Islet of Langerhans (tissue), 1 donor: ENCODE measurements around the gene B4GALT4.
"Not testable (repeated sequence)": the region's sequence is repeated elsewhere in the genome, so short reads cannot be mapped to it uniquely, and the experiment has no call there.

Experiments
- FAIRE-seq: peaks from one replicate; lab custom pipeline; 2011; peaks lifted over from hg19 to GRCh38; lab: Jason Lieb, UNC

Gene B4GALT4

GRCh38 chr3:119240591-119241434 lies at the start of gene B4GALT4:
B4GALT4 (minus strand) TSS chr3:119240878; CDS start chr3:119230099, 10,779 bp downstream.
- FAIRE-seq, result no peak

- FAIRE-seq, result no peak
These were observed 48.7 kb upstream of the B4GALT4 start for GRCh38 chr3:119289404-119289770.

GRCh38 chr3:119288669-119289403 lies 48.2 kb upstream of the B4GALT4 start:
- FAIRE-seq, result no peak

GRCh38 chr3:119279584-119280243 lies 39.0 kb upstream of the B4GALT4 start:
- no peak for FAIRE-seq

- FAIRE-seq, result no peak
These were observed 38.5 kb upstream of the B4GALT4 start for GRCh38 chr3:119279101-119279554.

GRCh38 chr3:119276680-119277079 lies 36.0 kb upstream of the B4GALT4 start:
- FAIRE-seq, result no peak

- not testable (repeated sequence) for FAIRE-seq
These were observed 29.5 kb upstream of the B4GALT4 start for GRCh38 chr3:119270212-119270611.

- FAIRE-seq, result no peak
These were observed 20.4 kb upstream of the B4GALT4 start for GRCh38 chr3:119261055-119261454.

GRCh38 chr3:119259821-119260220 lies 19.1 kb upstream of the B4GALT4 start:
- no peak for FAIRE-seq

- FAIRE-seq, result no peak
These were observed 18.2 kb upstream of the B4GALT4 start for GRCh38 chr3:119258915-119259314.

- FAIRE-seq, result no peak
These were observed 17.2 kb upstream of the B4GALT4 start for GRCh38 chr3:119257654-119258410.

- FAIRE-seq, result no peak
These were observed 16.4 kb upstream of the B4GALT4 start for GRCh38 chr3:119257111-119257510.

- no peak for FAIRE-seq
These were observed 14.5 kb upstream of the B4GALT4 start for GRCh38 chr3:119255214-119255613.

GRCh38 chr3:119245778-119246177 lies 5.1 kb upstream of the B4GALT4 start:
- no peak for FAIRE-seq

- FAIRE-seq, result no peak
These were observed 3.0 kb upstream of the B4GALT4 start for GRCh38 chr3:119243712-119244111.

- FAIRE-seq, result not testable (repeated sequence)
These were observed 2.4 kb upstream of the B4GALT4 start for GRCh38 chr3:119243058-119243529.

- not testable (repeated sequence) for FAIRE-seq
These were observed 1.8 kb upstream of the B4GALT4 start for GRCh38 chr3:119242387-119243057.

- FAIRE-seq, result no peak
These were observed 532 bp downstream of the B4GALT4 start for GRCh38 chr3:119240101-119240590.

- peak; percentile 38 for FAIRE-seq
These were observed 1.4 kb downstream of the B4GALT4 start for GRCh38 chr3:119239206-119239820.

- no peak for FAIRE-seq
These were observed 2.3 kb downstream of the B4GALT4 start for GRCh38 chr3:119238363-119238762.

- no peak for FAIRE-seq
These were observed 3.4 kb downstream of the B4GALT4 start for GRCh38 chr3:119237299-119237698.
